ENCODE measurements around the gene TRIM41. TPM values are rescaled to one million over a fixed set of nuclear protein-coding genes. Genes with fewer than 3 reads are reported as not detected.

The TRIM41 gene
- total and polyA plus RNA-seq, 9 of the 15 experiments (the other 6 are each of a cell fraction or from before 2014, with no cell fraction given) = 1.8 to 47.6 (median 20.9) TPM

GRCh38 chr5:181191526-181192336, 31.4 kb upstream of the TRIM41 start (continued):
- TF ChIP-seq TBP (optimal IDR thresholded peaks at IDR 0.05; ENCODE audit: low read depth, low read length) (peak; percentile 100), ZNF134 (CRISPR knock-in tag; conservative IDR thresholded peaks at IDR 0.05) (no peak), ADNP (tag; IDR thresholded peaks at IDR 0.05) (no peak), MEF2D (tag; conservative IDR thresholded peaks at IDR 0.05; ENCODE audit: low read depth) (no peak), OTX1 (CRISPR knock-in tag; IDR thresholded peaks at IDR 0.05) (peak; percentile 83; the same call in 1 of the 2 replicates), STAT6 (CRISPR knock-in tag; IDR thresholded peaks at IDR 0.05) (no peak), TAF7 (tag; IDR thresholded peaks at IDR 0.05) (no peak; the same call in 1 of the 2 replicates), NR2C2 (CRISPR knock-in tag; IDR thresholded peaks at IDR 0.05) (0 out of 2 replicates have a peak, but pooled peaks have one; percentile 10), NR2C2 (tag; IDR thresholded peaks at IDR 0.05) (peak; percentile 90), POLR2A (conservative IDR thresholded peaks at IDR 0.05) (peak; percentile 74), MTA2 (IDR thresholded peaks at IDR 0.05; ENCODE audit: low read depth) (no peak), SP1 (CRISPR knock-in tag; IDR thresholded peaks at IDR 0.05) (peak; percentile 91), ZNF316 (IDR thresholded peaks at IDR 0.05) (no peak), PTBP1 (IDR thresholded peaks at IDR 0.05; ENCODE audit: low read depth, low read length) (no peak), SAP30 (IDR thresholded peaks at IDR 0.05; ENCODE audit: borderline replicate concordance, insufficient read depth, low read depth, low read length, poor library complexity, severe bottlenecking) (peak; percentile 42), FOXA1 (IDR thresholded peaks at IDR 0.05; ENCODE audit: borderline replicate concordance) (no peak)
- TF ChIP-seq, protein P1, sequence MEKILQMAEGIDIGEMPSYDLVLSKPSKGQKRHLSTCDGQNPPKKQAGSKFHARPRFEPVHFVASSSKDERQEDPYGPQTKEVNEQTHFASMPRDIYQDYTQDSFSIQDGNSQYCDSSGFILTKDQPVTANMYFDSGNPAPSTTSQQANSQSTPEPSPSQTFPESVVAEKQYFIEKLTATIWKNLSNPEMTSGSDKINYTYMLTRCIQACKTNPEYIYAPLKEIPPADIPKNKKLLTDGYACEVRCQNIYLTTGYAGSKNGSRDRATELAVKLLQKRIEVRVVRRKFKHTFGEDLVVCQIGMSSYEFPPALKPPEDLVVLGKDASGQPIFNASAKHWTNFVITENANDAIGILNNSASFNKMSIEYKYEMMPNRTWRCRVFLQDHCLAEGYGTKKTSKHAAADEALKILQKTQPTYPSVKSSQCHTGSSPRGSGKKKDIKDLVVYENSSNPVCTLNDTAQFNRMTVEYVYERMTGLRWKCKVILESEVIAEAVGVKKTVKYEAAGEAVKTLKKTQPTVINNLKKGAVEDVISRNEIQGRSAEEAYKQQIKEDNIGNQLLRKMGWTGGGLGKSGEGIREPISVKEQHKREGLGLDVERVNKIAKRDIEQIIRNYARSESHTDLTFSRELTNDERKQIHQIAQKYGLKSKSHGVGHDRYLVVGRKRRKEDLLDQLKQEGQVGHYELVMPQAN (IDR thresholded peaks at IDR 0.05; ENCODE audit: borderline replicate concordance) = 0 out of 2 replicates have a peak, but pooled peaks have one; percentile 66
- TF ChIP-seq, protein P2, sequence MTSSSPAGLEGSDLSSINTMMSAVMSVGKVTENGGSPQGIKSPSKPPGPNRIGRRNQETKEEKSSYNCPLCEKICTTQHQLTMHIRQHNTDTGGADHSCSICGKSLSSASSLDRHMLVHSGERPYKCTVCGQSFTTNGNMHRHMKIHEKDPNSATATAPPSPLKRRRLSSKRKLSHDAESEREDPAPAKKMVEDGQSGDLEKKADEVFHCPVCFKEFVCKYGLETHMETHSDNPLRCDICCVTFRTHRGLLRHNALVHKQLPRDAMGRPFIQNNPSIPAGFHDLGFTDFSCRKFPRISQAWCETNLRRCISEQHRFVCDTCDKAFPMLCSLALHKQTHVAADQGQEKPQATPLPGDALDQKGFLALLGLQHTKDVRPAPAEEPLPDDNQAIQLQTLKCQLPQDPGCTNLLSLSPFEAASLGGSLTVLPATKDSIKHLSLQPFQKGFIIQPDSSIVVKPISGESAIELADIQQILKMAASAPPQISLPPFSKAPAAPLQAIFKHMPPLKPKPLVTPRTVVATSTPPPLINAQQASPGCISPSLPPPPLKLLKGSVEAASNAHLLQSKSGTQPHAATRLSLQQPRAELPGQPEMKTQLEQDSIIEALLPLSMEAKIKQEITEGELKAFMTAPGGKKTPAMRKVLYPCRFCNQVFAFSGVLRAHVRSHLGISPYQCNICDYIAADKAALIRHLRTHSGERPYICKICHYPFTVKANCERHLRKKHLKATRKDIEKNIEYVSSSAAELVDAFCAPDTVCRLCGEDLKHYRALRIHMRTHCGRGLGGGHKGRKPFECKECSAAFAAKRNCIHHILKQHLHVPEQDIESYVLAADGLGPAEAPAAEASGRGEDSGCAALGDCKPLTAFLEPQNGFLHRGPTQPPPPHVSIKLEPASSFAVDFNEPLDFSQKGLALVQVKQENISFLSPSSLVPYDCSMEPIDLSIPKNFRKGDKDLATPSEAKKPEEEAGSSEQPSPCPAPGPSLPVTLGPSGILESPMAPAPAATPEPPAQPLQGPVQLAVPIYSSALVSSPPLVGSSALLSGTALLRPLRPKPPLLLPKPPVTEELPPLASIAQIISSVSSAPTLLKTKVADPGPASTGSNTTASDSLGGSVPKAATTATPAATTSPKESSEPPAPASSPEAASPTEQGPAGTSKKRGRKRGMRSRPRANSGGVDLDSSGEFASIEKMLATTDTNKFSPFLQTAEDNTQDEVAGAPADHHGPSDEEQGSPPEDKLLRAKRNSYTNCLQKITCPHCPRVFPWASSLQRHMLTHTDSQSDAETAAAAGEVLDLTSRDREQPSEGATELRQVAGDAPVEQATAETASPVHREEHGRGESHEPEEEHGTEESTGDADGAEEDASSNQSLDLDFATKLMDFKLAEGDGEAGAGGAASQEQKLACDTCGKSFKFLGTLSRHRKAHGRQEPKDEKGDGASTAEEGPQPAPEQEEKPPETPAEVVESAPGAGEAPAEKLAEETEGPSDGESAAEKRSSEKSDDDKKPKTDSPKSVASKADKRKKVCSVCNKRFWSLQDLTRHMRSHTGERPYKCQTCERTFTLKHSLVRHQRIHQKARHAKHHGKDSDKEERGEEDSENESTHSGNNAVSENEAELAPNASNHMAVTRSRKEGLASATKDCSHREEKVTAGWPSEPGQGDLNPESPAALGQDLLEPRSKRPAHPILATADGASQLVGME (CRISPR knock-in tag; IDR thresholded peaks at IDR 0.05) = no peak

All from K562 (cell line).